GM21423 (cell line): Measurements from ENCODE around the gene PLEKHA6.

ENCODE experiments used
- ATAC-seq: cut with Tn5 transposase; IDR thresholded peaks from one replicate; pipeline ENCODE4 v1.9.1; 2021; ENCODE audit warnings: mild to moderate bottlenecking, moderate library complexity; ENCODE audit not compliant: unreplicated experiment

The PLEKHA6 gene

DNA sequence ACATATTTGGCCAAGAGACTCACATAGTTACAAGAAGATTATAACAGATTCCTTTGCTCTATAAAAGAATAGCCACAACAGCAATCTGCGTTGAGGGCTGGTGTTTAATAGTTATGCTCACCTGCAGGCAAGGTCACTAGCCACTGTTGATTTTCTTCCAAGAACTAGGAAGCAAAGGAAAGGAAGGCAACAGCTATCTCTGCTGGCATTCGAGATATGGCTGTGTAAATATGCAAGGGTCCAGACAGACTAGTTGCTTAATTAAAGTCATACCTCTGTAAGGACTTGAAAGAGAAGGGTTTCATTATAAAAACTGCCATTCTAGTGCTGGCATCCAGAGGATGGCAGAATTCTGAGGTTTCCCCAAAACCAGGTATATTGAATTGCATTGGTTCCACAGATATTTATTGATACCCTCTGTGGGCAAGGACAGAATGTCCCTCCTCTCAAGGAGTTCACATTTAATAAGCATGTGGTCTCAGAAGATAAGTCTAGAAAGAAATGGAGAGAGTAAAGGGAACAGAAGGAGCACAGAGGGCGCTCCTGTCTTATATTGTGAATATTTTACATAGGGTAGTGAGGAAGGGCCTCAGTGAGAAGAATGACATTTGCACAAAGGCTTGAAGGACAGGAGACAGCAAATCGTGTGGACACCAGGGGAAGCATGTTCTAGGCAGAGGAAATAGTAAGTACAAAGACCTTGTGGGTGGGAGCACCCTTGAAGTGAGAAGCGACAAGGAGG is 23.6 kb upstream of the PLEKHA6 start:
- ATAC-seq, result no peak

DNA sequence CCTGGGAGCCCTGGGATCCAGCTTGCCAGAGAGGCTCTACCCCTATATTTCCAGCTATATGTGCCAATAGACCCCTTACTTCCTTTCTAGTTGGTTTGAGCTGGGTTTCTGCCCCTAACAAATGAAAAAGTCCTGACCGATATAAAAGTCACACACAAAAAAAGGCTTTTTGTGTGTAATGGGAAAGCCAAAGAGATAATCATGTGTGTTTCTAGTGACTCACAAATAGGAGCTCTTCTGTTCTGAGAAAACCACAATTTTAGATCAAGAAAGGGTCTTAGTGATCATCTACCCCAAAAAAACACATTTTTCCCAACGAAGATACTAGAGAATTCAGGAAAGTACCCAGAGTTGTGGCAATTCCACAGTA is 23.0 kb upstream of the PLEKHA6 start:
- ATAC-seq, result no peak

DNA sequence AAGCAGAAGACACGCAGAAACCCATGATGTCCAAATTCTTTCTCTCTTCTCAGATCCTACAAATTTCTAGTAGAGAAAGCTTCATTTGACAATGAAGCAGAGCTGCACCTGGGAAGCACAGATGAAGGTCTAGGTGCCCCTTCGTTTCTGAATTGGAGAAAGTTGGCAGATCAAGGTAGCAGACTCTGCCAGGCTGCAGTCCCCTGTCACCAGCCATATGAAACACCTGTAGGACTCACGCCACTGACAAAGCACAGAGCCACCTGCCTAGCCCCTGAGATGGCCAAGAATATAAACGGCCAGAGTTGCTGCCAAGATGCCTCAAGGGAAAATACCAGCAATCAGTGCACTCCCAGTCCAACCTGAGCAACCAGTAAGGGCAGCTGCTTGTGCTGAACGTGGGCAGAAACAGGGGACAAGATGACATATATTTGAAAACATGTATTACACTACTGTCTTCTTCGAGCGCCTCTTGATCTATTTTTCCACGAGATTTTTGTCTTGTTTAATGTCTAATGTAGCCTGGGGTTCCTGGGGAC is 20.6 kb upstream of the PLEKHA6 start:
- ATAC-seq, result no peak

- ATAC-seq, result peak; percentile 61
Measured at GRCh38 chr1:204377800-204378668, 18.3 kb upstream of the PLEKHA6 start.

GRCh38 chr1:204376919-204377799 is 17.4 kb upstream of the PLEKHA6 start:
- no peak for ATAC-seq

GRCh38 chr1:204376465-204376864 is 16.7 kb upstream of the PLEKHA6 start:
- no peak for ATAC-seq

DNA sequence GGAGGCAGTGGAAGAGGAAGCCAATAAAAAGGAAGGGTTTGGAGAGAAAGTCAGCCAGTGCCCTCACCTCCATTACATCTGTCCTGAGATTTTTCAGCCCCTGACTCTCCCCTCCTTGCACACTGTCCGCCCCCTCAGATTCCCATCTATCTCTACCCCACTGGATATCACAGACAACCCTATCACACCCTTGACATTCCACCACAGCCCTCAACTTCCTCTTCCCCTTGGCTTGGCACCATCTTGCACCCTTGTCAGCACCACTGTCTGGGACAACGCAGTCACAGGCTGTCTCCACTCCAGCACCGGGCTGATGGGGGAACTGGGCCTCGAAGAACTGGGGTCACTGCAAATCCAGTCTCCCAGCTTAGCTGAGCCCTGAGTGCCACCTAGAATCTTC is 14.2 kb upstream of the PLEKHA6 start:
- ATAC-seq, result no peak

DNA sequence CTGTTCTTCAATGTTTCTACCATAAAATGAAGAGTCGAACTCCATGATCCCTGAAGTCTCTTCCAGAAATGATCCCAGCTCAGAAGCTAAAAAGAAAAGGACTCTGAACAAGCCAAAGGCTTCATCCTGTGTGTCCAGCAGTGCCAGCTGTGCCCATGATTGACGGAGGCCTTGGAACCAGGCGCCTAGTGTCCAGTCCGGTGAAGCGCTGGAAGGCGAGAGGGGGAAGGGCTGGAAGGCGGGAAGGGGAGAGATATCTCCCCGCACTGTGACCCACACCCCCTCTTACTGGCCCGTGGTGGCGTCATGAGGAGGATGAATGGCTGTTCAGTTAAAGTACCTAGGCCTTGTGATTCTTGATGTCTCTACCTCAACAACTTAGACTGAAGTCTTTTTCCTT is 10.4 kb upstream of the PLEKHA6 start:
- ATAC-seq, result no peak

DNA sequence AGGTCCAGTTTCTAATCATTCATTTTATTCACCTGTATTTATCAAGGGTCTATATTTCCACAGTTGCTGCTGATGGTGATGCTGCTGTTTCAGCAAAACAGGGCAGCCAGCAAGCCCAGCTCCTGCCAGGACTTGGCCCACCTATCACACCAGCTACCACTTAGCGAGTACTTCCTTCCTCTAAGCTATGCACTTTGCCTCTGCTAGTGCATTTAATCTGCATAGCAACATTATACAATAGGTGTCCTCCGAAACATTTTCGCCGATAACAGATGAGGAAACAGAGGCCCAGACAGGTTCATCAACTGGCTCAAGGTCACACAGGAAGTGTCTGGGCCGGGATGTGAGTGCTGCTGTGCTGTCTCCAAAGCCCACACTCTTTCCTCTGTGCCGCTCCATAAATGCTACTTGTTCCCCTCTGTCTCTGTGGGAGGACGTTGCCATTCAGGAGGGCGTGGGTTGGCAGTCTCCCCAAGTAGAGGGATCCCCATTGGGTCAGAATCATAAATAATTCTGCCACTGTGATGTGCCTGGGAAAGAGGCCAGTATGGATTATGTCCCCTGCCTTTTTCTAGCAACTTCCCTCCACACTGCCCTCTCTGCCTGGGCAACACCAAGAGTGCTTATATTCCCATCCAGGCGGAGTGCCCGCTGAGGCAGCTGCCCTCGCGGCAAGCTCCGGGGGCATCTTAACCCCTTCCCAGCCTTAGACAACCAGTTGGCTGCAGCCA is 9.4 kb upstream of the PLEKHA6 start:
- no peak for ATAC-seq

DNA sequence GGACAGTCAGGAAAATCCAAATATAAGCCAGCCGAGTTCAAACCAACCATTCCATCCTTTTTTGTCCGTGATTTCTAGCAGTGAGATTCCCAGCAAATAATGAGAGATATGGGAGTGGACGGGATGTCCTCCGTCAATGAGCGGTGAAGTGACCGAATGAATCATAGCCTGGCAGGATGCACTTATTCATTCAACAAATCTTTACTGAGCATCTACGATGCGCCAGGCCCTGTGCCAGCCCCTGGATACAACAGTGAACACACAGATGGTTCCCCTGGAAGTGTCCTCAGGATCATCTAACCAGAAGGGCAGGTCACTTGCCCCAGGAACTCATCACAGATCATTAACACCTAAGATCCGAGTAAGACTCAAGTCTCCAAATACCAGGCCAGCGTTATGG is 8.2 kb upstream of the PLEKHA6 start:
- ATAC-seq, result no peak

- ATAC-seq, result no peak
Measured at GRCh38 chr1:204367193-204367858, 7.6 kb upstream of the PLEKHA6 start.

- ATAC-seq, result no peak
Measured at GRCh38 chr1:204366759-204367158, 7.0 kb upstream of the PLEKHA6 start.

DNA sequence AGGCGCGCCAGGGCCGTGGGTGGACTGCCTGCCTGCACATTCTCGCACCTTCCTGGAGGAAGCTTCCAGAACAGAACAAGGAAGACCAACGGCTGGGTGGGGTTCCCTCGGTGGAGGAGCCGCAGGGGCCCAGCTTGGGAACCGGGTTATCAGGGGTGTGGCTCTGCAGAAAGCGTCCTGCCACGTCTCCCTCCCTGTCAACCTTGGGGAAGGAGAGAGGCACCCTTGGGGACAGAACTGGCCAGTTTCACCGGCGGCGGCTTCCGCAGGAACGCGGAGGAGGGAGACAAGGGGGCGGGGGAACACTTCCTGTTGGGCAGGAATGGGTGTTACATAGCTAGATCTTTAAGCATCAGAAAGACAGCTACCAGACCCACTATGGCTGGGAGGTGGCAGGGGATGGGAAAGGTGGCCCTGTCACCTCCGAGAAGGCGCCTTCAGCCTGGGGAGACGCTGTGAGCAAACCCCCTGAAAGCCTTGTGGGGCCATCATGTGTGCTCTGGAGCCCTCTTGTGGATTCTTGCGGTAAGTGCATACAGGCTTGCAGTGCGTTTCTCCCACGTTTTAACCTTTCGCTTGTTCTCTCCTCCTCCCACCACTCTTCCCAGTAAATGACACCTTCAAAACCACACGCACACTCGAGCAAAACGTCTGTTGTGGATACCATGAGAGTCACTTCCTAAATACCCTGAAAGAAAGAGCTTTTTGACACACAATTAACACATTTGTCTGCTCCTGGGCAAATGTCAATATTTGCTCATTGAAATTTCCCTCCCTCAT is 3.8 kb upstream of the PLEKHA6 start:
- ATAC-seq, result peak; percentile 62

- ATAC-seq, result peak; percentile 6
Measured at GRCh38 chr1:204362984-204363334, 3.2 kb upstream of the PLEKHA6 start.

DNA sequence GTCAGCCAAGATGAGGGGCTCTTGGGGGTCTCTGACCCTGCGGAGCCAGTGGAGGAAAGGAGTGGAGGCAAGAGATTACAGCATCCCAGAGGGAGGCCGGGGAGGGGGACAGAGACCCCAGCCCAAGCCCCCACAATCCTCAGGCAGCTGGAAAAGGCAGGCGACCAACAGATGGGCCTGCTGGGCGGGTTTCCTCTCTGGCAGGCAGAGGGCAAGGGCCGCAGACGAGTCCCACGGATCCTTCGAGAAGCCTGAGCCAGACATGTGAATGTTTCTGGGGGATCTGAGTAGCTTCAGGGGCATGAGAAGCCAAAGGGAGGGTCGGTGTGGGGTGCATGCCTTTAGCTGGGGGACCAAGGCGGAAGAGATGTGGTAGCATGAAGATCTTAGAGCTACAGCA is 2.1 kb upstream of the PLEKHA6 start:
- ATAC-seq, result no peak

DNA sequence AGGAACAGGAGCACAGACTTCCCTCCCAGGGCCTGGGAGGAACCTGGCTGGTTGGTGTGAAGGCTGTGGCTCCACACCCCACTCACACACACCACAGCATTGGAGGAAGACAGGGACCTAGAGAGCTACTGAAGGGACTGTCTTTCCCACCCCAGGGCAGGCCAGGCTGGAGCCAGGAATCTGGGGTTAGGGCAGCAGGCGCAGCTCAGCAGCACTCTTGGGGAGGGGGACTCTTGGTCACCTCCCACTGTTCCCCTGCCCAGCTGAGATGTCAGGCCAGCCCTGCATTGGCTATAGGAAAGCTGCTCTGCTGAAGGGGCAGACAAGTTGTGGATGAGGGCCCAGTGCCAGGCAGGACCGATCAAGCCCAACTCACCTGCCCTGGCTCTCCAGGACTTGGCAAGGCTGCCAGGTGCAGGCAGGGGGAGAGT is 1.6 kb upstream of the PLEKHA6 start:
- ATAC-seq, result no peak

GRCh38 chr1:204360314-204360713 is 585 bp upstream of the PLEKHA6 start:
- no peak for ATAC-seq

- no peak for ATAC-seq
Measured at GRCh38 chr1:204359131-204359473, 627 bp downstream of the PLEKHA6 start.

DNA sequence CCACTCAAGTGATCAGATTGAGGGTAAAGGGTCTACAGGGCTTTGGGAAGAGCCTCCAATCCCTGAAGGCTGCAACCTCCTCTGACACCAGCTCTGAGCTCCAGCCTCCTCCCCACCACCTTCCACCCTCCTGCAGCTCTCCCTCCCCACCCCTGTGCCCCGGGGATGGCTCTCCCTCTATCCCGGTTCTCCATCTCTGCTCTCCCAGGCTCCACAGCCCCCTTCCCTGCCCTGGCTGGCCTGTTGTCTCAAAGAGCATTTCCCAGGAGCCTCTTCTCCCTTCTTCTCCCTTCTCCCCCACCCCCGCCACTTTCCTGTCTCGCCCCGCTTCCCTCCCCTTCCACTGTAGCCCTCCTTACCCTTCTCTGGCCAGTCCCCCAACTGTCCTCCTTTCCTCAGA is 1.1 kb downstream of the PLEKHA6 start:
- ATAC-seq, result no peak
